WTC11 (cell line): ENCODE measurements around the gene COL6A3. TPM values are rescaled to one million over a fixed set of nuclear protein-coding genes. Genes with fewer than 3 reads are reported as not detected.

Experiments
- ATAC-seq: fragments of 200-7000 bp; cut with Tn5 transposase; 2 replicates; pipeline ENCODE4 v1.10.0; 2021; ENCODE audit warnings: mild to moderate bottlenecking, moderate library complexity
- CTCF ChIA-PET: fragments of 300-600 bp; sonication (Branson Sonifier 250); formaldehyde crosslinking; loops from one replicate; lab custom pipeline; 2021; ENCODE audit warnings: antibody characterized with exemption; lab: Charles Lee
- POLR2A ChIA-PET: fragments of 350-600 bp; sonication (Branson Sonifier 250); formaldehyde crosslinking; loops from one replicate; lab custom pipeline; 2021; ENCODE audit warnings: antibody characterized with exemption; lab: Charles Lee
- DNase-seq: peaks from one replicate; pipeline ENCODE4 v3.0.0; 2021; ENCODE audit warnings: low spot score
- H3K27ac Mint-ChIP-seq: 2 replicates; pipeline ENCODE4 v1.8.0; 2021; ENCODE audit warnings: mixed read lengths
- H3K27me3 Mint-ChIP-seq: 2 replicates; pipeline ENCODE4 v1.8.0; 2021; ENCODE audit warnings: low read depth, mild to moderate bottlenecking, moderate library complexity, mixed read lengths
- H3K36me3 Mint-ChIP-seq: 2 replicates; pipeline ENCODE4 v1.8.0; 2021; ENCODE audit warnings: mixed read lengths
- H3K4me1 Mint-ChIP-seq: 2 replicates; pipeline ENCODE4 v1.8.0; 2022; ENCODE audit warnings: mixed read lengths
- H3K4me3 Mint-ChIP-seq: 2 replicates; pipeline ENCODE4 v1.8.0; 2021; ENCODE audit warnings: mild to moderate bottlenecking, moderate library complexity, mixed read lengths
- H3K9me3 Mint-ChIP-seq: 2 replicates; pipeline ENCODE4 v1.8.0; 2021; ENCODE audit warnings: mixed read lengths
- ATF1 ChIP-seq: sonication (generic); formaldehyde crosslinking; IDR thresholded peaks from 2 replicates; pipeline ENCODE4 v1.8.1; 2023; ENCODE audit warnings: mild to moderate bottlenecking, moderate library complexity, missing genetic modification reagents
- ETV6 ChIP-seq: sonication (generic); formaldehyde crosslinking; IDR thresholded peaks from 2 replicates; pipeline ENCODE4 v1.8.1; 2022; ENCODE audit warnings: mild to moderate bottlenecking, missing genetic modification reagents
- HMGXB4 ChIP-seq: sonication (generic); formaldehyde crosslinking; IDR thresholded peaks from 2 replicates; pipeline ENCODE4 v1.8.1; 2023; ENCODE audit warnings: mild to moderate bottlenecking, moderate library complexity, missing genetic modification reagents
- JUN ChIP-seq: sonication (generic); formaldehyde crosslinking; IDR thresholded peaks from 2 replicates; pipeline ENCODE4 v1.8.0; 2023; ENCODE audit warnings: mild to moderate bottlenecking, missing genetic modification reagents
- KAT7 ChIP-seq: sonication (generic); formaldehyde crosslinking; IDR thresholded peaks from 2 replicates; pipeline ENCODE4 v1.8.1; 2023; ENCODE audit warnings: missing genetic modification reagents, mild to moderate bottlenecking, borderline replicate concordance
- NFATC4 ChIP-seq: fragments of 250-450 bp; sonication (Bioruptor Pico); IDR thresholded peaks from 2 replicates; pipeline ENCODE4 v1.9.0; 2021; ENCODE audit warnings: mild to moderate bottlenecking
- NFYB ChIP-seq: sonication (generic); formaldehyde crosslinking; conservative IDR thresholded peaks from 2 replicates; pipeline ENCODE4 v1.8.0; 2022; ENCODE audit warnings: low read depth, missing genetic modification reagents
- NR1H2 ChIP-seq: sonication (generic); formaldehyde crosslinking; IDR thresholded peaks from 2 replicates; pipeline ENCODE4 v1.9.0; 2021; ENCODE audit warnings: mild to moderate bottlenecking, moderate library complexity, missing genetic modification reagents
- RELA ChIP-seq: sonication (generic); formaldehyde crosslinking; IDR thresholded peaks from 2 replicates; pipeline ENCODE4 v1.8.1; 2022; ENCODE audit warnings: missing genetic modification reagents, mild to moderate bottlenecking, borderline replicate concordance
- SMAD4 ChIP-seq: sonication (generic); formaldehyde crosslinking; IDR thresholded peaks from 2 replicates; pipeline ENCODE4 v1.8.0; 2022; ENCODE audit warnings: mild to moderate bottlenecking, missing genetic modification reagents
- TEAD1 ChIP-seq: sonication (generic); formaldehyde crosslinking; IDR thresholded peaks from 2 replicates; pipeline ENCODE4 v1.8.0; 2022; ENCODE audit warnings: mild to moderate bottlenecking, missing genetic modification reagents
- ZNF232 ChIP-seq: sonication (generic); formaldehyde crosslinking; IDR thresholded peaks from 2 replicates; pipeline ENCODE4 v1.8.0; 2022; ENCODE audit warnings: mild to moderate bottlenecking, missing genetic modification reagents
- ZNF263 ChIP-seq: sonication (generic); formaldehyde crosslinking; IDR thresholded peaks from 2 replicates; pipeline ENCODE4 v1.8.1; 2022; ENCODE audit warnings: low read depth, mild to moderate bottlenecking, moderate library complexity, missing genetic modification reagents
- ZNF423 ChIP-seq: fragments of 250-450 bp; sonication (Bioruptor Pico); IDR thresholded peaks from 2 replicates; pipeline ENCODE4 v2.1.2; 2022; ENCODE audit warnings: mild to moderate bottlenecking, moderate library complexity
- ZNF532 ChIP-seq: fragments of 250-450 bp; sonication (Bioruptor Pico); IDR thresholded peaks from 2 replicates; pipeline ENCODE4 v1.9.0; 2021; ENCODE audit warnings: mild to moderate bottlenecking, borderline replicate concordance
- ZNF671 ChIP-seq: fragments of 250-450 bp; sonication (Bioruptor Pico); IDR thresholded peaks from 2 replicates; pipeline ENCODE4 v1.8.0; 2021; ENCODE audit warnings: mild to moderate bottlenecking
- total RNA-seq: library from RNA; stranded (reverse); gene quantifications from 3 replicates; pipeline ENCODE4 v1.2.3, GENCODE V29; 2021
- TF ChIP-seq, protein P1 (sequence below): sonication (generic); formaldehyde crosslinking; IDR thresholded peaks from 2 replicates; pipeline ENCODE4 v1.8.0; 2022; ENCODE audit warnings: mild to moderate bottlenecking, missing genetic modification reagents
- TF ChIP-seq, protein P2 (sequence below): sonication (generic); formaldehyde crosslinking; IDR thresholded peaks from 2 replicates; pipeline ENCODE4 v1.8.1; 2023; ENCODE audit warnings: mild to moderate bottlenecking, missing genetic modification reagents, moderate library complexity
- TF ChIP-seq, protein P3 (sequence below): fragments of 250-450 bp; sonication (Bioruptor Pico); IDR thresholded peaks from 2 replicates; pipeline ENCODE4 v1.9.0; 2021; ENCODE audit warnings: moderate library complexity, mild to moderate bottlenecking, inconsistent platforms, borderline replicate concordance

The COL6A3 gene
- total RNA-seq, 1 experiment from 2014 or later, result 2.6 TPM

GRCh38 chr2:237430861-237431260 lies 16.9 kb upstream of the COL6A3 start (continued):
- TF ChIP-seq, protein P1, sequence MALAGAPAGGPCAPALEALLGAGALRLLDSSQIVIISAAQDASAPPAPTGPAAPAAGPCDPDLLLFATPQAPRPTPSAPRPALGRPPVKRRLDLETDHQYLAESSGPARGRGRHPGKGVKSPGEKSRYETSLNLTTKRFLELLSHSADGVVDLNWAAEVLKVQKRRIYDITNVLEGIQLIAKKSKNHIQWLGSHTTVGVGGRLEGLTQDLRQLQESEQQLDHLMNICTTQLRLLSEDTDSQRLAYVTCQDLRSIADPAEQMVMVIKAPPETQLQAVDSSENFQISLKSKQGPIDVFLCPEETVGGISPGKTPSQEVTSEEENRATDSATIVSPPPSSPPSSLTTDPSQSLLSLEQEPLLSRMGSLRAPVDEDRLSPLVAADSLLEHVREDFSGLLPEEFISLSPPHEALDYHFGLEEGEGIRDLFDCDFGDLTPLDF (CRISPR knock-in tag), result no peak
- no peak for TF ChIP-seq NFYB (CRISPR knock-in tag)
- no peak for TF ChIP-seq ZNF532
- TF ChIP-seq ZNF671 (CRISPR knock-in tag), result no peak
- no peak for TF ChIP-seq ZNF232 (CRISPR knock-in tag)

GRCh38 chr2:237429753-237430152 lies 15.8 kb upstream of the COL6A3 start:
- H3K27ac Mint-ChIP-seq, result no peak overlapping the region
- no peak for TF ChIP-seq KAT7
- no peak for TF ChIP-seq SMAD4 (CRISPR knock-in tag)
- TF ChIP-seq TEAD1 (CRISPR knock-in tag), result no peak
- TF ChIP-seq RELA (CRISPR knock-in tag), result no peak
- ATAC-seq, result no peak
- no peak for DNase-seq
- POLR2A ChIA-PET, result no interaction called here
- peaks cover 10% of the 10 kb centered on the region for H3K4me1 Mint-ChIP-seq
- no peak overlapping the region for H3K4me3 Mint-ChIP-seq
- CTCF ChIA-PET, result interaction anchor here (0.8 to 10.0 kb wide), 5 partner anchors 8 to 264 kb away, joined by 3 to 63 read pairs (median 4); no protein-coding TSS in a partner anchor
- peaks cover 17% of the 10 kb centered on the region for H3K27me3 Mint-ChIP-seq
- peaks cover 7% of the 10 kb centered on the region; the same call in 1 of the 2 replicates for H3K9me3 Mint-ChIP-seq
- no peaks in the 10 kb centered on the region for H3K36me3 Mint-ChIP-seq

- POLR2A ChIA-PET, result no interaction called here
- DNase-seq (no peak), ATAC-seq (no peak)
- H3K4me1 Mint-ChIP-seq, result peaks cover 3% of the 10 kb centered on the region; the same call in 1 of the 2 replicates
- H3K27ac Mint-ChIP-seq, result no peak overlapping the region
- H3K36me3 Mint-ChIP-seq, result no peaks in the 10 kb centered on the region
- CTCF ChIA-PET, result interaction anchor here (0.9 to 1.0 kb wide), 2 partner anchors 23 to 144 kb away, joined by 3 read pairs; no protein-coding TSS in a partner anchor
- no peak overlapping the region for H3K4me3 Mint-ChIP-seq
- TF ChIP-seq RELA (CRISPR knock-in tag), result no peak
- no peak for TF ChIP-seq SMAD4 (CRISPR knock-in tag)
- TF ChIP-seq, protein P2, sequence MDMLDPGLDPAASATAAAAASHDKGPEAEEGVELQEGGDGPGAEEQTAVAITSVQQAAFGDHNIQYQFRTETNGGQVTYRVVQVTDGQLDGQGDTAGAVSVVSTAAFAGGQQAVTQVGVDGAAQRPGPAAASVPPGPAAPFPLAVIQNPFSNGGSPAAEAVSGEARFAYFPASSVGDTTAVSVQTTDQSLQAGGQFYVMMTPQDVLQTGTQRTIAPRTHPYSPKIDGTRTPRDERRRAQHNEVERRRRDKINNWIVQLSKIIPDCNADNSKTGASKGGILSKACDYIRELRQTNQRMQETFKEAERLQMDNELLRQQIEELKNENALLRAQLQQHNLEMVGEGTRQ, result no peak
- TF ChIP-seq HMGXB4 (CRISPR knock-in tag), result no peak
- TF ChIP-seq ATF1 (CRISPR knock-in tag), result no peak
- TF ChIP-seq NR1H2 (CRISPR knock-in tag), result no peak
- TF ChIP-seq ETV6 (CRISPR knock-in tag), result no peak
- no peak for TF ChIP-seq ZNF263
- no peak for TF ChIP-seq ZNF423
- no peak for TF ChIP-seq NFATC4
- TF ChIP-seq JUN (CRISPR knock-in tag), result no peak
- TF ChIP-seq, protein P3, sequence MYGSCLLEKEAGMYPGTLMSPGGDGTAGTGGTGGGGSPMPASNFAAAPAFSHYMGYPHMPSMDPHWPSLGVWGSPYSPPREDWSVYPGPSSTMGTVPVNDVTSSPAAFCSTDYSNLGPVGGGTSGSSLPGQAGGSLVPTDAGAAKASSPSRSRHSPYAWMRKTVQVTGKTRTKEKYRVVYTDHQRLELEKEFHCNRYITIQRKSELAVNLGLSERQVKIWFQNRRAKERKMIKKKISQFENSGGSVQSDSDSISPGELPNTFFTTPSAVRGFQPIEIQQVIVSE (CRISPR knock-in tag), result no peak
- peaks cover 21% of the 10 kb centered on the region for H3K27me3 Mint-ChIP-seq
- H3K9me3 Mint-ChIP-seq, result peaks cover 7% of the 10 kb centered on the region; the same call in 1 of the 2 replicates
These were observed 14.0 kb upstream of the COL6A3 start for GRCh38 chr2:237427769-237428506.
